HEK293 (cell line): ENCODE measurements around the gene PHACTR2.

Experiments
- CTCF ChIA-PET: fragments of 350-600 bp; formaldehyde crosslinking; extraction: SDS; loops from one replicate; lab custom pipeline; 2021; ENCODE audit warnings: antibody characterized with exemption; lab: Yijun Ruan, JAX
- POLR2A ChIA-PET: fragments of 300-600 bp; formaldehyde crosslinking; extraction: SDS; loops from one replicate; lab custom pipeline; 2020; ENCODE audit warnings: antibody characterized with exemption, inconsistent platforms; lab: Yijun Ruan, JAX
- H3K27ac ChIP-seq: fragments of 200-500 bp; sonication (Bioruptor generic); 2 replicates; pipeline ENCODE4 v1.5.1; 2014; ENCODE audit warnings: low read depth, low read length, control low read depth, inconsistent platforms; ENCODE audit errors: extremely low read depth
- H3K36me3 ChIP-seq, 2 experiments: fragments of 200-500 bp in 1 of 2; sonication (Bioruptor generic) in 1 of 2; 1 replicate in 1 of 2; 2 replicates in 1 of 2; pipeline ENCODE4 v1.5.1; 2014 to 2017; ENCODE audit warnings: inconsistent platforms in 2 of 2, low read length in 2 of 2; ENCODE audit not compliant: control insufficient read depth in 2 of 2, insufficient read depth in 1 of 2
- H3K4me1 ChIP-seq: fragments of 200-500 bp; sonication (Bioruptor generic); 2 replicates; pipeline ENCODE4 v1.5.1; 2014; ENCODE audit warnings: mild to moderate bottlenecking, low read length, inconsistent platforms; ENCODE audit not compliant: control insufficient read depth, insufficient read depth
- H3K4me3 ChIP-seq: 2 replicates; pipeline ENCODE4 v1.5.1; 2011; ENCODE audit warnings: low read depth, mild to moderate bottlenecking, control low read depth, low read length, moderate library complexity
- H3K9me3 ChIP-seq: fragments of 200-500 bp; sonication (Bioruptor generic); 2 replicates; pipeline ENCODE4 v1.5.1; 2014; ENCODE audit warnings: low read depth, low read length, inconsistent platforms; ENCODE audit not compliant: control insufficient read depth, insufficient read depth
- BCL11B ChIP-seq: fragments of 450-650 bp; formaldehyde crosslinking; IDR thresholded peaks from 2 replicates; pipeline ENCODE4 v1.5.1; 2016; ENCODE audit warnings: low read depth, missing biosample characterization, missing genetic modification characterization
- HOXC10 ChIP-seq: sonication (generic); formaldehyde crosslinking; IDR thresholded peaks from 2 replicates; pipeline ENCODE4 v1.8.1; 2023; ENCODE audit warnings: mild to moderate bottlenecking, missing genetic modification reagents
- HOXD13 ChIP-seq: sonication (generic); formaldehyde crosslinking; IDR thresholded peaks from 2 replicates; pipeline ENCODE4 v1.8.0; 2022; ENCODE audit warnings: missing genetic modification reagents, borderline replicate concordance
- OVOL3 ChIP-seq: fragments of 450-650 bp; formaldehyde crosslinking; IDR thresholded peaks from 2 replicates; pipeline ENCODE4 v1.5.1; 2016; ENCODE audit warnings: missing biosample characterization, missing genetic modification characterization
- PRDM2 ChIP-seq: fragments of 450-650 bp; formaldehyde crosslinking; IDR thresholded peaks from 2 replicates; pipeline ENCODE4 v1.5.1; 2016; ENCODE audit warnings: missing biosample characterization, missing genetic modification characterization, borderline replicate concordance
- PRDM6 ChIP-seq: fragments of 450-650 bp; formaldehyde crosslinking; IDR thresholded peaks from 2 replicates; pipeline ENCODE4 v1.5.1; 2017; ENCODE audit warnings: missing biosample characterization, missing genetic modification characterization
- SETDB1 ChIP-seq: IDR thresholded peaks from one replicate; pipeline ENCODE4 v1.6.1; 2017; ENCODE audit warnings: mild to moderate bottlenecking, low read length, moderate library complexity, mixed read lengths; ENCODE audit not compliant: insufficient read length
- TCF7L2 ChIP-seq: IDR thresholded peaks from 2 replicates; pipeline ENCODE4 v1.6.1; 2011; ENCODE audit warnings: low read depth, mild to moderate bottlenecking, inconsistent platforms, low read length, moderate library complexity, borderline replicate concordance
- ZFP37 ChIP-seq: fragments of 450-650 bp; formaldehyde crosslinking; IDR thresholded peaks from 2 replicates; pipeline ENCODE4 v1.5.1; 2016; ENCODE audit warnings: missing biosample characterization, missing genetic modification characterization
- ZNF16 ChIP-seq: fragments of 450-650 bp; formaldehyde crosslinking; IDR thresholded peaks from 2 replicates; pipeline ENCODE4 v1.5.1; 2016; ENCODE audit warnings: low read depth, missing biosample characterization, missing genetic modification characterization
- ZNF248 ChIP-seq: fragments of 450-650 bp; formaldehyde crosslinking; IDR thresholded peaks from 2 replicates; pipeline ENCODE4 v1.5.1; 2017; ENCODE audit warnings: missing biosample characterization, missing genetic modification characterization
- ZNF404 ChIP-seq: fragments of 450-650 bp; formaldehyde crosslinking; IDR thresholded peaks from 2 replicates; pipeline ENCODE4 v1.5.1; 2017; ENCODE audit warnings: missing biosample characterization, missing genetic modification characterization
- ZNF513 ChIP-seq: fragments of 450-650 bp; IDR thresholded peaks from 2 replicates; pipeline ENCODE4 v1.5.1; 2018; ENCODE audit warnings: missing biosample characterization, missing genetic modification characterization
- ZNF580 ChIP-seq: fragments of 450-650 bp; formaldehyde crosslinking; IDR thresholded peaks from 2 replicates; pipeline ENCODE4 v1.5.1; 2016; ENCODE audit warnings: missing biosample characterization, missing genetic modification characterization
- ZNF626 ChIP-seq: fragments of 450-650 bp; sonication (Bioruptor Pico); formaldehyde crosslinking; IDR thresholded peaks from 2 replicates; pipeline ENCODE4 v1.5.1; 2018; ENCODE audit warnings: missing biosample characterization, missing genetic modification characterization, inconsistent platforms
- ZNF785 ChIP-seq: fragments of 450-650 bp; formaldehyde crosslinking; IDR thresholded peaks from 2 replicates; pipeline ENCODE4 v1.5.1; 2016; ENCODE audit warnings: missing biosample characterization, missing genetic modification characterization
- ZNF843 ChIP-seq: fragments of 450-650 bp; formaldehyde crosslinking; IDR thresholded peaks from 2 replicates; pipeline ENCODE4 v1.5.1; 2016; ENCODE audit warnings: missing biosample characterization, missing genetic modification characterization
- ZSCAN16 ChIP-seq: fragments of 450-650 bp; formaldehyde crosslinking; IDR thresholded peaks from 2 replicates; pipeline ENCODE4 v1.5.1; 2016; ENCODE audit warnings: missing biosample characterization, missing genetic modification characterization

Gene PHACTR2

GRCh38 chr6:143742070-143742954 lies 64.5 kb downstream of the PHACTR2 start:
- Histone ChIP-seq H3K27ac (no peak overlapping the region), H3K4me1 (peaks cover 19% of the 10 kb centered on the region), H3K36me3 (no peaks in the 10 kb centered on the region), H3K9me3 (no peaks in the 10 kb centered on the region), H3K4me3 (no peak overlapping the region)
- CTCF ChIA-PET: interaction anchor here (0.6 to 1.2 kb wide), 5 partner anchors 9 to 254 kb away, joined by 3 to 6 read pairs (median 4); no protein-coding TSS in a partner anchor
- POLR2A ChIA-PET: no interaction called here
- TF ChIP-seq ZNF248: no peak
- no peak for TF ChIP-seq ZNF843 (tag by site-specific recombination)
- TF ChIP-seq ZNF785 (tag by site-specific recombination): no peak
- TF ChIP-seq ZNF513 (tag by site-specific recombination): no peak

GRCh38 chr6:143742955-143743255 lies 65.1 kb downstream of the PHACTR2 start:
- Histone ChIP-seq H3K4me3 (no peak overlapping the region), H3K9me3 (no peaks in the 10 kb centered on the region), H3K4me1 (peaks cover 19% of the 10 kb centered on the region)
- POLR2A ChIA-PET: no interaction called here
- no peak for TF ChIP-seq ZNF580 (tag by site-specific recombination)
- TF ChIP-seq ZSCAN16: no peak
- TF ChIP-seq HOXD13: no peak
- TF ChIP-seq OVOL3 (tag by site-specific recombination): no peak
- no peak for TF ChIP-seq ZFP37 (tag by site-specific recombination)
- no peak for TF ChIP-seq ZNF626
- no peak for TF ChIP-seq PRDM6 (tag by site-specific recombination)
- TF ChIP-seq PRDM2: no peak
- no peak for TF ChIP-seq TCF7L2
- TF ChIP-seq ZNF404 (tag by site-specific recombination): no peak
- TF ChIP-seq HOXC10 (CRISPR knock-in tag): no peak
- TF ChIP-seq BCL11B (tag by site-specific recombination): no peak
- TF ChIP-seq ZNF843 (tag by site-specific recombination): no peak
- TF ChIP-seq SETDB1: no peak
- no peak for TF ChIP-seq ZNF16 (tag by site-specific recombination)
- TF ChIP-seq, all 188 proteins: peak for 0
- no peaks in the 10 kb centered on the region for H3K36me3 ChIP-seq
- CTCF ChIA-PET: interaction anchor here (0.6 to 1.2 kb wide), 4 partner anchors 8 to 197 kb away, joined by 3 to 5 read pairs (median 4); no protein-coding TSS in a partner anchor
- no peak overlapping the region for H3K27ac ChIP-seq
